ENCODE measurements around the gene RXFP1.

RXFP1 gene

GRCh38 chr4:158541506-158541905, 19.8 kb downstream of the RXFP1 start:
- no peak for DNase-seq (ENCODE audit: low read depth in 2 of 2)

GRCh38 chr4:158543191-158543590, 21.5 kb downstream of the RXFP1 start:
- DNase-seq (ENCODE audit: low read depth in 2 of 2): no peak

- DNase-seq (ENCODE audit: low read depth in 2 of 2): no peak
Measured at GRCh38 chr4:158544141-158544540, 22.5 kb downstream of the RXFP1 start.

GRCh38 chr4:158553364-158553763, 31.7 kb downstream of the RXFP1 start:
- no peak for DNase-seq (ENCODE audit: low read depth in 2 of 2)

GRCh38 chr4:158560284-158560683, 38.6 kb downstream of the RXFP1 start:
- DNase-seq (ENCODE audit: low read depth in 2 of 2): no peak

GRCh38 chr4:158566860-158567259, 45.2 kb downstream of the RXFP1 start:
- DNase-seq (ENCODE audit: low read depth in 2 of 2): no peak

GRCh38 chr4:158571736-158572135, 50.1 kb downstream of the RXFP1 start:
- DNase-seq (ENCODE audit: low read depth in 2 of 2): no peak

- no peak for DNase-seq (ENCODE audit: low read depth in 2 of 2)
Measured at GRCh38 chr4:158572608-158573007, 50.9 kb downstream of the RXFP1 start.

GRCh38 chr4:158578476-158578875, 56.8 kb downstream of the RXFP1 start:
- DNase-seq (ENCODE audit: low read depth in 2 of 2): no peak

- no peak for DNase-seq (ENCODE audit: low read depth in 2 of 2)
Measured at GRCh38 chr4:158580064-158580463, 58.4 kb downstream of the RXFP1 start.

- DNase-seq (ENCODE audit: low read depth in 2 of 2): no peak
Measured at GRCh38 chr4:158581161-158581560, 59.5 kb downstream of the RXFP1 start.

GRCh38 chr4:158586881-158587280, 65.2 kb downstream of the RXFP1 start:
- no peak for DNase-seq (ENCODE audit: low read depth in 2 of 2)

GRCh38 chr4:158588285-158588684, 66.6 kb downstream of the RXFP1 start:
- DNase-seq (ENCODE audit: low read depth in 2 of 2): no peak

GRCh38 chr4:158588777-158589176, 67.1 kb downstream of the RXFP1 start:
- no peak for DNase-seq (ENCODE audit: low read depth in 2 of 2)

- DNase-seq (ENCODE audit: low read depth in 2 of 2): no peak
Measured at GRCh38 chr4:158590306-158590705, 68.6 kb downstream of the RXFP1 start.

- no peak for DNase-seq (ENCODE audit: low read depth in 2 of 2)
Measured at GRCh38 chr4:158590824-158591223, 69.1 kb downstream of the RXFP1 start.

GRCh38 chr4:158597879-158598596, 76.4 kb downstream of the RXFP1 start:
- DNase-seq (ENCODE audit: low read depth in 2 of 2): no peak

GRCh38 chr4:158599150-158599549, 77.5 kb downstream of the RXFP1 start:
- DNase-seq (ENCODE audit: low read depth in 2 of 2): no peak

- DNase-seq (ENCODE audit: low read depth in 2 of 2): no peak
Measured at GRCh38 chr4:158599765-158600498, 78.2 kb downstream of the RXFP1 start.

GRCh38 chr4:158604369-158604768, 82.7 kb downstream of the RXFP1 start:
- DNase-seq (ENCODE audit: low read depth in 2 of 2): no peak

GRCh38 chr4:158605393-158605792, 83.7 kb downstream of the RXFP1 start:
- no peak for DNase-seq (ENCODE audit: low read depth in 2 of 2)

- DNase-seq (ENCODE audit: low read depth in 2 of 2): no peak
Measured at GRCh38 chr4:158606969-158607368, 85.3 kb downstream of the RXFP1 start.

- no peak for DNase-seq (ENCODE audit: low read depth in 2 of 2)
Measured at GRCh38 chr4:158609116-158609515, 87.4 kb downstream of the RXFP1 start.

Data from fibroblast of skin of left quadriceps (primary cell).